Testis (tissue), 3 donors: Measurements from ENCODE around the gene GABRP. TPM values are rescaled to one million over a fixed set of nuclear protein-coding genes. Genes with fewer than 3 reads are reported as not detected.

ENCODE experiments used
- DNase-seq: peaks from one replicate; pipeline ENCODE4 v3.0.0-alpha.2; 2019
- H3K27ac ChIP-seq, 2 donors: fragments of 200-600 bp; sonication (generic); one replicate each; pipeline ENCODE4 v1.5.1; 2019
- H3K27me3 ChIP-seq: fragments of 200-600 bp; sonication (generic); one replicate; pipeline ENCODE4 v1.5.1; 2019
- H3K36me3 ChIP-seq: fragments of 200-600 bp; sonication (generic); one replicate; pipeline ENCODE4 v1.5.1; 2017; ENCODE audit warnings: low read depth; ENCODE audit errors: missing control alignments
- H3K4me1 ChIP-seq: fragments of 200-600 bp; sonication (generic); one replicate; pipeline ENCODE4 v1.5.1; 2019
- H3K4me3 ChIP-seq, 2 donors: fragments of 200-600 bp; sonication (generic); one replicate each; pipeline ENCODE4 v1.5.1; 2017 to 2019
- H3K9me3 ChIP-seq: fragments of 200-600 bp; sonication (generic); one replicate; pipeline ENCODE4 v1.5.1; 2017
- POLR2A ChIP-seq: fragments of 450-650 bp; IDR thresholded peaks from one replicate; pipeline ENCODE4 v1.6.1; 2017; ENCODE audit warnings: antibody characterized with exemption, mild to moderate bottlenecking, moderate library complexity
- WGBS, 2 donors: methylation state at CpG; one replicate each; pipeline ENCODE4 v1.1.5; 2018; 5-methylcytosine and 5-hydroxymethylcytosine counted together
- intact Hi-C: fragments of 100-400 bp; cut with DNase I; formaldehyde crosslinking; loops from one replicate; pipeline ENCODE4 v1.15.1; 2023; ENCODE audit warnings: low total_unique reads
- polyA plus RNA-seq: library from polyadenylated mRNA; stranded (reverse); fragments of 350-450 nt; fragmentation: Illumina TruSeq; extraction: RNeasy Lipid Tissue Mini Kit (QIAGEN cat#74804); gene quantifications from one replicate; pipeline ENCODE4 v1.2.3, GENCODE V29; 2014; ENCODE audit warnings: low read depth, low replicate concordance; ENCODE audit not compliant: insufficient read depth
- total RNA-seq, 2 donors: library from RNA; depleted of rRNA; stranded (reverse); fragments of >200 nt; gene quantifications; one replicate each; pipeline ENCODE4 v1.2.3, GENCODE V29; 2016
- TF ChIP-seq, protein P1 (sequence below), 3 experiments: fragments of 450-650 bp in 2 of 3; fragments of 200-600 bp in 1 of 3; sonication (generic) in 1 of 3; IDR thresholded peaks; one replicate each; pipeline ENCODE4 v1.5.1; 2016 to 2019; ENCODE audit warnings: antibody characterized with exemption in 3 of 3, mild to moderate bottlenecking in 2 of 3, moderate library complexity in 1 of 3

Gene GABRP
- total and polyA plus RNA-seq, 3 donors from 2014 or later = 0.67 TPM; not detected in 2

DNA sequence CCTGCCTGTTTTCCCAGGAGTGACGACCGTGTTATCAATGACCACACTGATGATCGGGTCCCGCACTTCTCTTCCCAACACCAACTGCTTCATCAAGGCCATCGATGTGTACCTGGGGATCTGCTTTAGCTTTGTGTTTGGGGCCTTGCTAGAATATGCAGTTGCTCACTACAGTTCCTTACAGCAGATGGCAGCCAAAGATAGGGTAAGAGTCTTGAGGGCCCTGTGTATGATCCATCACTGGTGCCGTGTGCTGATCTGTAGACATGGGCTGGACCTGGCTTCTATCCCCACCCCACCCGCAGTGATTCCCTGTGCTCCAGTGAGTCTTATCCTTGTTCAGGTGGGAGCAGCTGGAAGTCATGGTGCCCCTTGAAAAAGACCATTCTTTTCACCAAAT is 26.0 kb downstream of the GABRP start:
- WGBS, 2 donors = 74 to 75% methylated on average over 7 of the region's 7 CpGs
- no peak for DNase-seq

DNA sequence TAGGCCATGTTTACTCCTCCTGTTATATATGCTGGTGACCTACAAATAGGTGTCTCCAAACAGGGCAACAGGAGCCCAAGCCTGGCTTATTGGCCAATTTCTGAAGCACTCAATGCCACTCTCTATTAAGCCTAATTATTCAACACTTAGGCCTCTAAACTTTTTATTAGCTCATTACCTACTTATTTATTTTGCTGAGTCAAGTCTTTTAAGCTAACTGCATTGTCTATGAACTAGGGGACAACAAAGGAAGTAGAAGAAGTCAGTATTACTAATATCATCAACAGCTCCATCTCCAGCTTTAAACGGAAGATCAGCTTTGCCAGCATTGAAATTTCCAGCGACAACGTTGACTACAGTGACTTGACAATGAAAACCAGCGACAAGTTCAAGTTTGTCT is 28.2 kb downstream of the GABRP start:
- no peaks in the 10 kb centered on the region for H3K4me1 ChIP-seq
- no peaks in the 10 kb centered on the region for H3K36me3 ChIP-seq
- DNase-seq = no peak
- no peaks in the 10 kb centered on the region for H3K9me3 ChIP-seq
- no peaks in the 10 kb centered on the region for H3K27me3 ChIP-seq
- H3K27ac ChIP-seq = no peak overlapping the region
- no peak for TF ChIP-seq POLR2A
- TF ChIP-seq, protein P1, sequence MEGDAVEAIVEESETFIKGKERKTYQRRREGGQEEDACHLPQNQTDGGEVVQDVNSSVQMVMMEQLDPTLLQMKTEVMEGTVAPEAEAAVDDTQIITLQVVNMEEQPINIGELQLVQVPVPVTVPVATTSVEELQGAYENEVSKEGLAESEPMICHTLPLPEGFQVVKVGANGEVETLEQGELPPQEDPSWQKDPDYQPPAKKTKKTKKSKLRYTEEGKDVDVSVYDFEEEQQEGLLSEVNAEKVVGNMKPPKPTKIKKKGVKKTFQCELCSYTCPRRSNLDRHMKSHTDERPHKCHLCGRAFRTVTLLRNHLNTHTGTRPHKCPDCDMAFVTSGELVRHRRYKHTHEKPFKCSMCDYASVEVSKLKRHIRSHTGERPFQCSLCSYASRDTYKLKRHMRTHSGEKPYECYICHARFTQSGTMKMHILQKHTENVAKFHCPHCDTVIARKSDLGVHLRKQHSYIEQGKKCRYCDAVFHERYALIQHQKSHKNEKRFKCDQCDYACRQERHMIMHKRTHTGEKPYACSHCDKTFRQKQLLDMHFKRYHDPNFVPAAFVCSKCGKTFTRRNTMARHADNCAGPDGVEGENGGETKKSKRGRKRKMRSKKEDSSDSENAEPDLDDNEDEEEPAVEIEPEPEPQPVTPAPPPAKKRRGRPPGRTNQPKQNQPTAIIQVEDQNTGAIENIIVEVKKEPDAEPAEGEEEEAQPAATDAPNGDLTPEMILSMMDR (IDR thresholded peaks at IDR 0.05) = no peak
- WGBS, 2 donors = 93 to 97% methylated on average over 4 of the region's 4 CpGs
- intact Hi-C loops = no loop called here
- H3K4me3 ChIP-seq = no peak overlapping the region

More for the DNA sequence above, 26.0 kb downstream of the GABRP start:
- H3K9me3 ChIP-seq = no peaks in the 10 kb centered on the region
- intact Hi-C loops = no loop called here
- no peaks in the 10 kb centered on the region for H3K27me3 ChIP-seq
- H3K4me1 ChIP-seq = no peaks in the 10 kb centered on the region
- TF ChIP-seq, protein P1 (IDR thresholded peaks at IDR 0.05) = no peak
- TF ChIP-seq POLR2A = no peak
- H3K27ac ChIP-seq = no peak overlapping the region
- H3K36me3 ChIP-seq = no peaks in the 10 kb centered on the region
- no peak overlapping the region for H3K4me3 ChIP-seq

DNA sequence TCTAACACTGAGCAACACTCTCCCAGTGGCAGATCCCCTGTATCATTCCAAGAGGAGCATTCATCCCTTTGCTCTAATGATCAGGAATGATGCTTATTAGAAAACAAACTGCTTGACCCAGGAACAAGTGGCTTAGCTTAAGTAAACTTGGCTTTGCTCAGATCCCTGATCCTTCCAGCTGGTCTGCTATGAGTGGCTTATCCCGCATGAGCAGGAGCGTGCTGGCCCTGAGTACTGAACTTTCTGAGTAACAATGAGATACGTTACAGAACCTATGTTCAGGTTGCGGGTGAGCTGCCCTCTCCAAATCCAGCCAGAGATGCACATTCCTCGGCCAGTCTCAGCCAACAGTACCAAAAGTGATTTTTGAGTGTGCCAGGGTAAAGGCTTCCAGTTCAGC is 29.7 kb downstream of the GABRP start:
- Histone ChIP-seq H3K4me1 (no peaks in the 10 kb centered on the region), H3K9me3 (no peaks in the 10 kb centered on the region), H3K27ac (no peak overlapping the region), H3K27me3 (no peaks in the 10 kb centered on the region), H3K4me3 (no peak overlapping the region), H3K36me3 (no peaks in the 10 kb centered on the region)
- intact Hi-C loops = no loop called here
- 85 to 95% methylated on average over 5 of the region's 5 CpGs for WGBS, 2 donors
- no peak for DNase-seq
- TF ChIP-seq, protein P1 (IDR thresholded peaks at IDR 0.05) = no peak

DNA sequence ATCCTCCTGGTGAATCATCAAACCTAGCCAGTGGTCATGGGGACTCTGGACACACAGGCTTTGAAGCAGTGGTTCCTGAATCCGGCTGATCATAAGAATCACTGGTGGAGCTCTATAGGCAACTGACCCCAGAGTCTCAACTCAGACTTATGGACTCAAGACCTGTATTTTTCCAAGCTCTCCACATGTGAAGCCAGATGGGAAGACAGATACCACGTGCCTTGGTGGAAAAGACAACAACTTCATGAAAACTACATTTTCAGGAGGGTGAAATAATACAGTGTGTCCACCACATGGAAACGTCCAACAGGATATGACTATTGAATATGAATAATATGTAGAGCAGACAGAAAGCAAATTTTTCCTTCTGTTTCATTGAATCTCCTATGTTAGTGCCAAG is 33.7 kb downstream of the GABRP start:
- WGBS, 2 donors = 75 to 90% methylated on average over 3 of the region's 3 CpGs
- DNase-seq = no peak
- TF ChIP-seq POLR2A = no peak
- TF ChIP-seq, protein P1 (IDR thresholded peaks at IDR 0.05) = no peak
- Histone ChIP-seq H3K9me3 (no peaks in the 10 kb centered on the region), H3K27me3 (no peaks in the 10 kb centered on the region), H3K4me1 (no peaks in the 10 kb centered on the region), H3K36me3 (no peaks in the 10 kb centered on the region), H3K4me3 (no peak overlapping the region), H3K27ac (no peak overlapping the region)
- intact Hi-C loops = no loop called here

DNA sequence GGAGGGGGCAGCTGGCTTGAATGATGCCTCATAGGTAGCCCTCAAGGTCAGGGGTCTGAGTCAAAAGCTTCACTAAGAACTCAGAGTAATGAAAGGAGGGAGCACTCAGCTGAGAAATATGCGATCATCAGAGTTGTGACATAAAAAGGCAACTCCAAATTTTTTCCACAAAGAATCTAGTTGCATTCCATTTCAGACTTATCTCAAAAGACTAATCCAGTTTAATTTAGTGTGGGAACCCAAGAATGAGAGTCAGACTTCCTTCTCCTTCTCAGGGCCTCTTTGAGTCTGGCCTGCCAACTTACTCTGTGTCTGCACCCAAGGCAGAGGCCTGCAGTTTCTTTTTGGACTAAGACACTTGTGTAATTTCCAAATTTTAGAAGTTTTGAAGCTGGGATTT is 34.7 kb downstream of the GABRP start:
- Histone ChIP-seq H3K9me3 (no peaks in the 10 kb centered on the region), H3K4me3 (no peak overlapping the region), H3K4me1 (no peaks in the 10 kb centered on the region), H3K27me3 (no peaks in the 10 kb centered on the region), H3K36me3 (no peaks in the 10 kb centered on the region), H3K27ac (no peak overlapping the region)
- TF ChIP-seq, protein P1 (IDR thresholded peaks at IDR 0.05) = no peak
- no peak for TF ChIP-seq POLR2A
- WGBS, 2 donors = 67 to 81% methylated on average over 1 of the region's 1 CpG
- no peak for DNase-seq
- intact Hi-C loops = no loop called here
